HG03432 (cell line): ENCODE measurements around the gene LHX2.

Experiments
- ATAC-seq: cut with Tn5 transposase; IDR thresholded peaks from one replicate; pipeline ENCODE4 v1.9.1; 2021; ENCODE audit warnings: mild to moderate bottlenecking, moderate library complexity; ENCODE audit not compliant: unreplicated experiment

LHX2 gene

GRCh38 chr9:124029617-124030016 lies 18.0 kb downstream of the LHX2 start:
- no peak for ATAC-seq

- no peak for ATAC-seq
Measured at GRCh38 chr9:124030969-124031451, 19.4 kb downstream of the LHX2 start.

GRCh38 chr9:124032247-124032646 lies 20.7 kb downstream of the LHX2 start:
- no peak for ATAC-seq

GRCh38 chr9:124033348-124033747 lies 21.8 kb downstream of the LHX2 start:
- no peak for ATAC-seq

DNA sequence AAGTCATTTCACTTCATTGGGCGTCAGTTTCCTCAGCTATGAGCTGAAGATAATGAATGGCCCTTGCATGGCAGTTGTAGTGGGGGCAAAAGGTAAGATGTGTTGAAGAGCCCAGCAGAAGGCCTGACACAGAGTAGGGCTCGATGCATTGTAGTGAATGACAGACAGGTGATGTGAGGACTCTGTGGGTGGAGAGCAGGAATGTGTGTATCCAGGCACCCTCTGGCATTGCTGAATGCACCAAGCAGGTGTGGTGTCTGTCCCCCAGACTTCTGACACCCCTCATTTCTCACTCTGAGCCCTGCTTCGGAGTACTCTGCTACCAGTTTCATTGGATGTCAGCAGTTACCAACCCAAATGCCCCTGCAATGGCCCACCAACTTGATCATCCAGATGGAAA lies 22.4 kb downstream of the LHX2 start:
- no peak for ATAC-seq

DNA sequence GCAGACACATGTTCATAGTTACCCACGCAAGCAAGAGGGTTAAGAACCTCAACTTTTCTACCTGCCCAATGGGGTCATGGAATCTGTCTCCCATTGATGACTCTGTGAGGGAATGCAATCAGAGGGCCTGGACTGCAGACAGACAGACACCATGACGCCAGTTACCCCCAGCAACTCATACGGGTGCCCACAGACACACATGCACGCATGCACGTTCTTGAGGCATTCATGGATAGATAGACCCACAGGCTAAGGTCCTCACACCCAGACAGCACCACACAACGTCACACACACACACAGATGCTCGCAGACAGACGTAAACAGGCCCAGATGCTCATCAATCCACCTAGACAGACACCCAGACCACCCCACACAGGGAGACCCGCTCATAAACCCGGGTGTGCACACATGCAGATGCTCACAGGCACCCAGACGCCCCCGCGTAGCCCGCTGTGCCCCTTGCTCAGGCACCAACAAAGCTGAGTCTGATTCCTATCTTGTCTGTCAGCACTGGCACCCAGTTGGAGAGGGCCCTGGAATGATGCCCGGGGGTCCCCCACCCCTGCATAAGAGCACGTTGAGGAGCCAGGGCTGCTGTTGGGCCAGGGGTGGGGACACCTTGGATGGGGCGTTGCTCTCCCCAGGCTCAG lies 23.6 kb downstream of the LHX2 start:
- ATAC-seq: no peak

DNA sequence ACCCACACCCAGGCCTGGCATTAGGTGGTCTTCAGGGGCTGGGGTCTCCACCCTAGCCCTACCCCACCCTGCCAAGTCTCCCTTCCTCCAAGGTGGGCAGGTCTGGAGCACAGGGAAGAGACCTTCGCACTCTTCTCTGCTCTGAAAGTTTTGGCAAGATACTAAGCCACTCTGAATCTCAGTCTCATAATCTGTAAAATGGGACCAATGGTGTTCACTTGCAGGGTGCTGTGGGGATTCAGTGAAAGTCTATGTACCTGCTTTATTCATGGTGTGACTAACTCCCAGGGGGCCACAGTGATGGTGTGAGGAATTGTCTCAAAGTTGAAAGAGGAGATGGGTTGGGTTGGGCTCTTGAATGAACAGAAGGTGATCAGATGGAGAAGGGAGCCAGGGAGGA lies 25.0 kb downstream of the LHX2 start:
- no peak for ATAC-seq

DNA sequence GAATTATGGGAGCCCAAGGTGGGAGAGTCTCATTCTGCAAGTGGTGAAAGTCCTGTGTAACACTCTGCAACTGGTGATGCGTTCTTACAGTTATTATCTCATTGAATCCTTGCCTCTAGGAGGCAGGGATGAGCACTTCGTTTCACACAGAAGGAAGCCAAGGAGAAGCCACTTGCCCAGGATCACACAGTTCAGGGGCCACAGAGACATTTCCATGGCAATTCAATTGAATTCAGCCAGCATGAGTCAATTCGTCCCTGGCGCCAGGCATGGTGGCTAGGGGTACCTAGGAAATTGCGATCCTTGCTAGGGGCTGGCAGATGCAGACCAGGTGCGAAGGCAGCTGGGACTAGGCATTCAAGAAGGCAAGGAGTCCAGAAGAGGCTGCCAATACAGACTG lies 26.2 kb downstream of the LHX2 start:
- no peak for ATAC-seq

- no peak for ATAC-seq
Measured at GRCh38 chr9:124038239-124038638, 26.7 kb downstream of the LHX2 start.

- ATAC-seq: no peak
Measured at GRCh38 chr9:124038790-124039633, 27.4 kb downstream of the LHX2 start.

DNA sequence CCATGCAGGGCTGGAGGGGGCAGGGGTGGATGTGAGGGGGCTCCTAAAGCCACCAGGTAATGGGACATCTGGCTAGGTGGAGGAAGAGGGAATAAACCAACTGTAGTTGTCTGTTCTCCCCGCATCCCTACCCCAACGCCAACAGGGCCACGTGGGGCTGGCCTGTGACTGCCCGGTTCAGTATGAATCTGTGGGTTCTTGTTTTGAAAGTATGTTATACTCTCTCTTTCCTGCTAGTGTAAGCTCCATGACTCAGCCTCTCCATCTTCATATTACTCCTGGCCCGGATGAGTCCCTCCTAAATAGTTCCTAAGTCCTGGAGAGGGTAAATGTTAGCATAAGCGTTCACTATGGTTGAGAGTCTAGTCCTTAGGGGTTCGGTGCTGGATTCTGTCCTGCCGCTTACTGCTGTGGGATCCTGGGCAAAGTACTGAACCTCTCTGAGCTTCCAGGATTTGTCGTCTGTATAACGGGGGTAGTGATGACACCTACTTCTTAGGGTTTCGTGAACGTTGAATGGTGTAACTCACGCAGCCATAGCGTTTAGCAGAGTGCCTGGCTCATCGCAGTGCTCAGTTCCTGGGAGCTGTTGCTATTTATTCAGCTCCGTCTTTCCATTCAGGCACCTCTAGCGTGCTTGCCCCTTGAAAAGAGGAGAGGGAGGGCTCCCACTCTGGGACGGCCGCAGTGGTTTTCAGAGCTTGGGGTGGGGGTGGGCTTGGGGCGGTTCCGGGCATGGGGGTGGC lies 28.8 kb downstream of the LHX2 start:
- ATAC-seq: no peak

- no peak for ATAC-seq
Measured at GRCh38 chr9:124040935-124041816, 29.6 kb downstream of the LHX2 start.

DNA sequence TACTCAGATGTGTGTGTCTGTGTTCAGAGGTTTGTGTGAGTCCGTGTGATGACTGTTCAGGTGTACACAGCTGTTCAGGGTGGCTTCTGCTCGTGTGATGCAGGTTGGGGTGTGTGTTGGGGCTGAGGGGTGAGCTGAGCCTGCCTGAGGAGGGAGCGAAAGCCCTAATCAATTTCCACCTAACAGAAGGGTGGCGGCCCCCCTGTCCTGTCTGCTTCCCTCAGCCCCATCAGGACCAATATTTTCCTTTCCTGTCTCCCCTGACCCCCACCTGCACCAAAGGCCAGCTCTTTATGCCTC lies 30.2 kb downstream of the LHX2 start:
- ATAC-seq: no peak

GRCh38 chr9:124042201-124042721 lies 30.7 kb downstream of the LHX2 start:
- ATAC-seq: no peak

DNA sequence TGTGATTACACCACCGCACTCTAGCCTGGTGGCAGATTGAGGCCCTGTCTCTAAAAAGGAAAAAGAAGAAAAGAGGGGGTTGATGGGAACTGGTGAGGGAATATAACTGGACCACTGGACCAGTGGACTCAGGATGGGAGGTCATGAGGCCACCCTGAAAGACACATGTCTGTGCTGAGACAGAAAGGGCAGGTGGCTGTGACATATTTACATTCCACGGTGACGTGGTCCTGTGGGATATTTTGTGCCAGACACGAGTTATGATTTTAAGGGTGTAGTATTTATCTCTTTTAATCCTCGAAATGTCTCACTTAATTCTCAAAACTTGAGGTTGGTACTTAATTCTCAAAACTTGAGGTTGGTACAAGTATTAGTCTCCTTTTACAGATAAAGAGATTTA lies 32.9 kb downstream of the LHX2 start:
- ATAC-seq: no peak

DNA sequence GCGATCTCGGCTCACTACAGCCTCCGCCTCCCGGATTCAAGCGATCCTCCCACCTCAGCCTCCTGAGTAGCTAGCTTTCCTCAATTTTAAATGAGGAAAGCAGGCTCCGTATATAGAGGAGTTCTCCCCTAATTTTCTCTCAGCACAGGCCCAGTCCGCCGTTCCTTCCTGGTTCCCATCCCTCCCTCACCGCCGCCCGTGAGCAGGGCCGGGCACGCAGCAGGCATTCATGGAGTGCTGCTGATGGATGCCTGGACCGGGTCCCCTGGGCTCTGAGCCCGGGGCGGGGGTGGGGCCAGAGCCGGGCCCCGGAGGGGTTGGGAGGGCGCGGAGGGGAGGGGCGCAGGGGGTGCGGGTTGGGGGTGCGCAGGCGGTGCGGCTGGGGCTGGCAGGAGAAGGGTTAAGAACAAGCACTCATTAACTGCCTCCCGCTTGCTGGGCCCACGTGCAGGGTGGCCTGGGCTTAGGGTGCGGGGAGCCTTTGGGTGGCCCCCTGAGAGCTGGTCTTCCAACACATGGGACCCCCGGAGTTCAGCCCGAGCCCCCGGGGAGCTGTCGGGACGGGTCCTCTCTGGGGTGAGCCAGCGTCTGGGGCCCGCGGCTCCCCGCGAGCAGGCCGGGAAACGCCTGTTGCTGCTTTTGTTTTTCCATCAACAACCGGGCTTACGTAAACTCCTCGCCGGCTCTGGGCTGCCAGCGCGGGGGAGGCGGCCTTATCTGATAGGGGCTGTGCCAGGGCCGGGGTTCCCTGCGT lies 33.7 kb downstream of the LHX2 start:
- no peak for ATAC-seq

DNA sequence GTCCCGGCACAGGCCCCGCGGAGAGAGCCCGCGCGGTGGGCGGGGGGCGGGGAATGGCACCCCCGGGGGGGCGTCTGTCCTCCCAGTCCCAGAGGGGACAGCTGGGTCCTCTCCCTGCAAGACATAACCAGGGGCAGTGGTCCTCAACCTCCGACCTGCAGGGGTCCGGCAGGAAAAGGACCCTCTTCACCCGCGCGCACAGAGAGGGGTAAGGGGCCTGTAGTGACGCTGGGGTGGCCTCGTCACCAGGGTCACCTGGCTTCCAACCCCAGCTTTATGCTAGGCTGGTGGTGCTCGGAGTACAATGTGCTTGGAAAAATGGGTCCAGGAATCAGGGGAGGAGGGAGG lies 34.2 kb downstream of the LHX2 start:
- no peak for ATAC-seq

DNA sequence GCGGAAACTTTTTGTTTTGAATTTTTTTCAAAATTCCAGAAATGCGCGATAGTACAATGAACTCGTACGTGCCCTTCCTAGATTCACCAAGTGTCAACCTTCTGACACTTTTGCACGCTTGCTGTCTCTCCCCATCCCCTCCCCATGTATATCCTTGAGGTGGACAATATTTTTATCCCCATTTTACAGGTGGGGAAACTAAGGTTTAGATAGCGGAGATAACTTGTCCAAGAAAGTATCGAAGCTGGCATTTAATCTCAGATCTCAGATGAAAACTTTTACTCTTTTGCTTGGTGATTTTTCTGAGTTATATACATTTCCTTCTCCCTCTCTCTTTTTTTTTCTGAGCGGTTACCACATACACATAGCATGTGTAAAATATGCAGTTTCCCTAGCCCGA lies 34.6 kb downstream of the LHX2 start:
- ATAC-seq: no peak

- ATAC-seq: no peak
Measured at GRCh38 chr9:124047251-124047672, 35.7 kb downstream of the LHX2 start.

DNA sequence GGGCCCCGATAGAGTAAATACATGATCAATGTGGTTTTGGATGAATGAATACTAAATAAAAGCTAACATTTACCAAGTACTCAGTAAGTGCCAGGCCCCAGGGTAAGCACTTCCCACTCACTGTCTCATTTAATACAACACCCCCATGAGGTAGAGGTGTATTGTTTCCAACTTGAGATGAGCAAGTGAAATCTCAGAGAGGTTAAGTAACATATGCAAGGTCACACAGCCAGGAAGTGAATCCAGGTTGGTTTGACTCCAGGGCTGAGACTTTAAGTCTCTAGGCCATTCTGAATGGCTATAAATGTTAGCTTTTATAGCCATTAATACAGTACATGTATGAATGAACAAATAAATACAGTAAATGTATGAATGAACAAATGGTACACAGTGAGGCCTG lies 39.4 kb downstream of the LHX2 start:
- no peak for ATAC-seq
